Panc1 (cell line): ENCODE data around the gene CRY2. TPM values are rescaled to one million over a fixed set of nuclear protein-coding genes. Genes with fewer than 3 reads are reported as not detected.

ENCODE experiments used
- ATAC-seq: fragments of 200-7000 bp; cut with Tn5 transposase; 2 replicates; pipeline ENCODE4 v1.9.1; 2020; ENCODE audit warnings: mild to moderate bottlenecking, moderate library complexity
- BruUV-seq: library from RNA; stranded (reverse); fragments of 400-500 nt; replicated peaks from 2 replicates; lab custom pipeline; 2021; lab: Mats Ljungman, UMichigan
- CTCF ChIA-PET: fragments of 300-600 bp; sonication (Branson Sonifier 250); formaldehyde crosslinking; loops from one replicate; lab custom pipeline; 2022; ENCODE audit warnings: antibody characterized with exemption; lab: Charles Lee
- POLR2A ChIA-PET: fragments of 300-600 bp; sonication (Branson Sonifier 250); formaldehyde crosslinking; loops from one replicate; lab custom pipeline; 2022; ENCODE audit warnings: antibody characterized with exemption; lab: Charles Lee
- DNase-seq: peaks from one replicate; pipeline ENCODE4 v3.0.0-alpha.2; 2010; ENCODE audit warnings: low read depth, low spot score
- H3K27ac ChIP-seq: 2 replicates; pipeline ENCODE4 v1.5.1; 2011; ENCODE audit warnings: mild to moderate bottlenecking, low read length, inconsistent platforms
- H3K27me3 ChIP-seq: fragments of 200-500 bp; sonication (Bioruptor generic); 2 replicates; pipeline ENCODE4 v1.6.0; 2014; ENCODE audit warnings: low read length, inconsistent platforms; ENCODE audit not compliant: control insufficient read depth, insufficient read depth
- H3K36me3 ChIP-seq: fragments of 200-500 bp; sonication (Bioruptor generic); 2 replicates; pipeline ENCODE4 v1.5.1; 2014; ENCODE audit warnings: inconsistent platforms, mild to moderate bottlenecking, low read length, moderate library complexity; ENCODE audit not compliant: control insufficient read depth, insufficient read depth
- H3K4me1 ChIP-seq: 2 replicates; pipeline ENCODE4 v1.5.1; 2011; ENCODE audit warnings: inconsistent platforms, mild to moderate bottlenecking, low read length, moderate library complexity; ENCODE audit not compliant: control insufficient read depth, insufficient read depth
- H3K4me3 ChIP-seq, 2 experiments: 2 replicates each; pipeline ENCODE4 v1.5.1; 2011 to 2012; ENCODE audit warnings: low read depth in 2 of 2, low read length in 2 of 2, mild to moderate bottlenecking in 2 of 2, inconsistent platforms in 1 of 2, moderate library complexity in 1 of 2
- H3K9me3 ChIP-seq: fragments of 200-500 bp; sonication (Bioruptor generic); 2 replicates; pipeline ENCODE4 v1.5.1; 2014; ENCODE audit warnings: low read depth, mild to moderate bottlenecking, inconsistent platforms, low read length, moderate library complexity; ENCODE audit not compliant: control insufficient read depth, insufficient read depth
- CTCF ChIP-seq: fragments of 450-650 bp; IDR thresholded peaks from 2 replicates; pipeline ENCODE4 v1.5.1; 2017; ENCODE audit warnings: mild to moderate bottlenecking
- POLR2AphosphoS5 ChIP-seq: IDR thresholded peaks from 2 replicates; pipeline ENCODE4 v1.6.1; 2012; ENCODE audit warnings: mild to moderate bottlenecking, low read depth, low read length, moderate library complexity
- REST ChIP-seq, 2 experiments: IDR thresholded peaks; 2 replicates each; pipeline ENCODE4 v1.6.1; 2011 to 2012; ENCODE audit warnings: low read depth in 2 of 2, control low read depth in 1 of 2, low read length in 1 of 2, mild to moderate bottlenecking in 1 of 2, moderate library complexity in 1 of 2; ENCODE audit not compliant: insufficient read depth in 1 of 2
- SIN3A ChIP-seq: IDR thresholded peaks from 2 replicates; pipeline ENCODE4 v1.6.1; 2012; ENCODE audit warnings: low read depth, mild to moderate bottlenecking, low read length, moderate library complexity, borderline replicate concordance; ENCODE audit not compliant: insufficient read depth
- TCF7L2 ChIP-seq: IDR thresholded peaks from 2 replicates; pipeline ENCODE4 v1.6.1; 2011; ENCODE audit warnings: mild to moderate bottlenecking, low read depth, low read length, inconsistent platforms
- in situ Hi-C: cut with HindIII; loops from 2 replicates; pipeline ENCODE4 v1.10.0; 2016; ENCODE audit warnings: low sequenced_read_pairs, low pct_unique_long_range_greater_than_20kb
- intact Hi-C: fragments of 100-400 bp; cut with micrococcal nuclease; formaldehyde crosslinking; loops from one replicate; pipeline ENCODE4 v1.10.0; 2022; ENCODE audit not compliant: unreplicated experiment
- total RNA-seq: library from RNA; stranded (reverse); gene quantifications from one replicate; pipeline ENCODE4 v1.2.1, GENCODE V29; 2021; ENCODE audit not compliant: unreplicated experiment

Gene CRY2
- total RNA-seq, 1 experiment from 2014 or later, result 14.6 TPM

GRCh38 chr11:45811109-45811435 is 36.2 kb upstream of the CRY2 start:
- ATAC-seq, result no peak
- intact Hi-C loops, result no loop called here
- Histone ChIP-seq H3K4me3 (no peak overlapping the region), H3K27me3 (no peaks in the 10 kb centered on the region), H3K4me1 (peaks cover 17% of the 10 kb centered on the region), H3K9me3 (no peaks in the 10 kb centered on the region), H3K36me3 (no peaks in the 10 kb centered on the region), H3K27ac (no peak overlapping the region)
- ChIA-PET CTCF (no interaction called here), POLR2A (no interaction called here)
- in situ Hi-C loops, result no loop called here
- no peak for TF ChIP-seq REST (IDR thresholded peaks at IDR 0.05; ENCODE audit: insufficient read depth in 1 of 2, low read depth in 2 of 2, low read length in 1 of 2)
- TF ChIP-seq TCF7L2, result no peak
- no peak for TF ChIP-seq SIN3A
- TF ChIP-seq POLR2AphosphoS5, result no peak
- TF ChIP-seq CTCF, result no peak
- no peak for DNase-seq
- BruUV-seq, result no TSS peak

- ChIA-PET CTCF (no interaction called here), POLR2A (no interaction called here)
- Histone ChIP-seq H3K4me1 (peaks cover 10% of the 10 kb centered on the region; the same call in 1 of the 2 replicates), H3K27me3 (no peaks in the 10 kb centered on the region), H3K4me3 (no peak overlapping the region), H3K36me3 (no peaks in the 10 kb centered on the region), H3K9me3 (no peaks in the 10 kb centered on the region), H3K27ac (no peak overlapping the region)
- intact Hi-C loops (no loop called here), in situ Hi-C loops (no loop called here)
- DNase-seq (no peak), ATAC-seq (no peak)
- TF ChIP-seq REST (IDR thresholded peaks at IDR 0.05; ENCODE audit: insufficient read depth in 1 of 2, low read depth in 2 of 2, low read length in 1 of 2) (no peak), TCF7L2 (no peak)
- BruUV-seq, result no TSS peak
Observed at GRCh38 chr11:45811571-45812290, 35.5 kb upstream of the CRY2 start.
